ENCODE results near the gene TMUB2.

The TMUB2 gene

GRCh38 chr17:44203731-44204440 lies 17.1 kb downstream of the TMUB2 start:
- DNase-seq, result peak; percentile 63 to 66

GRCh38 chr17:44204441-44204882 lies 17.7 kb downstream of the TMUB2 start:
- no peak for DNase-seq

- DNase-seq, result no peak
Observed at GRCh38 chr17:44205962-44206824, 19.4 kb downstream of the TMUB2 start.

- no peak for DNase-seq
Observed at GRCh38 chr17:44206825-44207155, 20.0 kb downstream of the TMUB2 start.

GRCh38 chr17:44207319-44207718 lies 20.5 kb downstream of the TMUB2 start:
- DNase-seq, result no peak

GRCh38 chr17:44207743-44208142 lies 21.0 kb downstream of the TMUB2 start:
- no peak for DNase-seq

GRCh38 chr17:44209786-44210341 lies 23.1 kb downstream of the TMUB2 start:
- no peak for DNase-seq

GRCh38 chr17:44210342-44211192 lies 23.8 kb downstream of the TMUB2 start:
- DNase-seq, result peak; percentile 60 to 75

GRCh38 chr17:44211281-44212265 lies 24.8 kb downstream of the TMUB2 start:
- no peak for DNase-seq

GRCh38 chr17:44212507-44213402 lies 26.0 kb downstream of the TMUB2 start:
- no peak for DNase-seq

GRCh38 chr17:44213403-44214229 lies 26.8 kb downstream of the TMUB2 start:
- DNase-seq, result no peak

- DNase-seq, result no peak
Observed at GRCh38 chr17:44214230-44214494, 27.4 kb downstream of the TMUB2 start.

- no peak for DNase-seq
Observed at GRCh38 chr17:44214896-44215295, 28.1 kb downstream of the TMUB2 start.

GRCh38 chr17:44216173-44216572 lies 29.4 kb downstream of the TMUB2 start:
- no peak for DNase-seq

- no peak for DNase-seq
Observed at GRCh38 chr17:44216694-44217093, 29.9 kb downstream of the TMUB2 start.

- no peak for DNase-seq
Observed at GRCh38 chr17:44217738-44218343, 31.1 kb downstream of the TMUB2 start.

GRCh38 chr17:44218344-44219107 lies 31.8 kb downstream of the TMUB2 start:
- DNase-seq, result peak; percentile 87 to 90

- peak; percentile 57 to 73 for DNase-seq
Observed at GRCh38 chr17:44219108-44219615, 32.4 kb downstream of the TMUB2 start.

Data from SHP77 (cell line).